NOMO-1 (cell line): Measurements from ENCODE around the gene GPR157.
"Not testable (repeated sequence)": the region's sequence is repeated elsewhere in the genome, so short reads cannot be mapped to it uniquely, and the experiment has no call there.

Source experiments
- DNase-seq, 2 experiments: peaks; one replicate each; lab custom pipeline; 2025; ENCODE audit not compliant: unreplicated experiment in 2 of 2; lab: John Stamatoyannopoulos, UW

Gene GPR157

DNA sequence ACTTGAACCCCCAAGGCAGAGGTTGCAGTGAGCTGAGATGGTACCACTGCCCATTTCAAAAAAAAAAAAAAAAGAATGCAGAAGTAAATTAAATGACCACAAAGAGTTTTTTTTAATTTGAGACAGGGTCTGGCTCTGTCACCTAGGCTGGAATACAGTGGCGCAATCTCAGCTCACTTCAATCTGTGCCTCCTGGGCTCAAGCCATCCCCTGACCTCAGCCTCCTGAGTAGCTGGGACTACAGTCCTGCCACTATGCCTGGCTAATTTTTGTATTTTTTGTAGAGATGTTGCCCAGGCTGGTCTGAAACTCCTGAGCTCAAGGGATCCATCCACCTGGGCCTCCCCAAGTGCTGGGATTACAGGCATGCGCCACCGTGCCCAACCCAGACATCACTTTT is 20.2 kb upstream of the GPR157 start:
- no peak for DNase-seq

DNA sequence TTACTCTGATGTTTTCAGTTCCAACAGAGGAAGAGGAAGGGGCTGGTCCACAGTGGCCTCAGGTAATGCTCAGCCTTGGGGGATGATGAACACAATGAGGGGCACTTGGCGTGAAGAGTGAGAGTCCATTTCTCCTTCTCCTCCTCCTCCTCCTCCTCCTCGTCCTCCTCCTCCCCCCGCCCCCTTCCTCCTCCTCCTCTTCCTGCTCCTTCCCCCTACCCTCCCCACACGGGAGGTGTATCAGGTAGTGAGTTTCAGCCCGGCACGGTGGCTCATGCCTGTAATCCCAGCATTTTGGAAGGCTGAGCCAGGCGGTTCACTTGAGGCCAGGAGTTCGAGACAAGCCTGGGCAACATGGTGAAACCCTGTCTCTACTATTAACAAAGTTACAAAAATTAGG is 17.3 kb upstream of the GPR157 start:
- DNase-seq: no peak

DNA sequence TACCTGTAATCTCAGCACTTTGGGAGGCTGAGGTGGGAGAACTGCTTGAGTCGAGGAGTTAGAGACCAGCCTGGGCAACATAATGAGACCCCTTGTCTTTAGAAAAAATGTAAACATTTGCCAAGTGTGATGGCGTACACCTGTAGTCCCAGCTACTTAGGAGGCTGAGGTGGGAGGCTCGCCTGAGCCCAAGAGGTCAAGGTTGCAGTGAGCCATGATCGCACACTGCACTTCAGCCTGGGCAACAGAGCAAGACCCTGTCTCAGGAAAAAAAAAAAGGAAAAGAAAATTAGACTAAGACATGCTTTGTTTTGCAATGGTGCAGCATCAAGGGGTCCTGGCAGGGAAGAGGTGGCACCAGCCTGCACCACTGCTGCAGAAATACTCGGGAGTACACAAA is 16.8 kb upstream of the GPR157 start:
- no peak for DNase-seq

GRCh38 chr1:9145021-9145668 is 16.2 kb upstream of the GPR157 start:
- DNase-seq: no peak

GRCh38 chr1:9144494-9144893 is 15.6 kb upstream of the GPR157 start:
- DNase-seq: not testable (repeated sequence)

- DNase-seq: peak; percentile 30
Measured at GRCh38 chr1:9143250-9143649, 14.3 kb upstream of the GPR157 start.

- no peak for DNase-seq
Measured at GRCh38 chr1:9139930-9140329, 11.0 kb upstream of the GPR157 start.

DNA sequence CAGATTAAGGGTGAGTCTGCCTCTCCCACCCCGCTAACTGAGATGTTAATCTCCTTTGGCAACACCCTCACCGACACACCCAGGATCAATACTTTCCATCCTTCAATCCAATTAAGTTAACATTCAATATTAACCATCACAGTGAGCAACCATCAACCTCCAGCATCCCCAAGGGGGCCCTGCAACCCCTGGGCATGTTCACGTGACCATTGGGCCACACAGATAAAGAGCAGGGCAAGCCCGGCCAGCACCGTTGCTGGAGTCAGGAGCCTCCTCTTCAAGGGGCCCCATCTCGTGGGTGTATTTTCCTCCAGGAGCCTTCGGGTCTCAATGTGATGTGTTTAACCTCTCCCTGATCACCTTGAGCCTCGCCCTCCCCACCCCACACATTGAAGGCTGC is 8.0 kb upstream of the GPR157 start:
- no peak for DNase-seq

GRCh38 chr1:9135073-9135836 is 6.4 kb upstream of the GPR157 start:
- peak; percentile 48 to 82 for DNase-seq

GRCh38 chr1:9133870-9134585 is 5.1 kb upstream of the GPR157 start:
- DNase-seq: no peak

DNA sequence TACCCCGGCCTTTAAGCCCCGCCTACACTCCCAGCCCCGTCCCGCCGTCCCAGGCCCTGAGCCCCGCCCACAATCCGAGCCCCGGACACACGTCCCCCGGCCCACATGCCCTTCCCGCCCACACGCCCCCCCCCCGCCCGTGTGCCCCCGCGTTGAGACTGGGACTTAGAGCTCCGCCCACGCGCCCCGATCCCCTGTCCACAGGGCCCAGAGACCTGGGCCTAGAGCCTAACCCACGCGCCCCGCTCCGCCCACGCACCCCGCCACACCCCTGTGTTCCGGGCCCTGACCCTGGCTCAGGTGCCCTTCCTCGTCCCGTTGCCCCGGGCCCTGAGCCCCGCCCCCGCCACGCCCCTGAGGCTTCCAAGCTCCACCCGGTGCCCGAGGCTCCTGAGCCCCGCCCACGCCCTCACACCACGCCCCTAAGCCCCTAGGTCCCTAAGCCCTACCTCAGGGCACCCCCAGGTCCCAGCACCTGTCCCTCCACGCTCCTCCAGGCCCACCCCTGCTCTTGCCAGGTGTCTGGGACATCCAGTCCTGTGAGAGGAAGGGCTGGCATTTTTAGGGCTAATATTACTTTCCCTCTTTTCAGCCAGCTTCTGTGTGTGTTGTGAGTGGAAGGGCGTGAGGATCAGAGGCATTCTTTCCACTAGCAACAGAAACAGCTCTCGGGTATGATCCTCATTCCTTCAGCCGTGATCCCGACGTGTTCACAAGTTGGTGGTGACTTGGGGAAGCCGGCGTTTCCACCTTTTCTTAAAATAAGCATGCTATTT is 552 bp upstream of the GPR157 start:
- peak; percentile 44 to 62 for DNase-seq

GRCh38 chr1:9128166-9128519 is 759 bp downstream of the GPR157 start:
- DNase-seq: no peak

GRCh38 chr1:9127395-9128165 is 1.3 kb downstream of the GPR157 start:
- DNase-seq: no peak

DNA sequence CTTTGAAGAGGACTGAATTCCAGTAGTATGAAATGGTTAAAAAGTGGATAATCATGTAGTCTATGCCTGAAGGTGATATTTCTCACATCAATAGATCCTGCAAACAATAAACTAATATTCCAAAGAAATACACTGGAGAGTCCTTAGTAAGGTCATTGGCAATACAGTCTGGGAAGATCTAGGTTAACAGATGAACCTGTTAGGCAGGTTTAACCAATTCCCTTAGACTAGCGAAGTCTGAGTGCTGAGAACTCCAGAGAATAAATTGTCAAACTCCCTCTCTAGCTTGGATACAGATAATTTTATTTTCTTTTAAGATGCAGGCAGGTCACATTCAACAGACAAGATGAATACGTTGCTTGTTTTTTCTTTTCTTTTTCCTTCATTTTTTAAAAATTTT is 2.4 kb downstream of the GPR157 start:
- DNase-seq: no peak

DNA sequence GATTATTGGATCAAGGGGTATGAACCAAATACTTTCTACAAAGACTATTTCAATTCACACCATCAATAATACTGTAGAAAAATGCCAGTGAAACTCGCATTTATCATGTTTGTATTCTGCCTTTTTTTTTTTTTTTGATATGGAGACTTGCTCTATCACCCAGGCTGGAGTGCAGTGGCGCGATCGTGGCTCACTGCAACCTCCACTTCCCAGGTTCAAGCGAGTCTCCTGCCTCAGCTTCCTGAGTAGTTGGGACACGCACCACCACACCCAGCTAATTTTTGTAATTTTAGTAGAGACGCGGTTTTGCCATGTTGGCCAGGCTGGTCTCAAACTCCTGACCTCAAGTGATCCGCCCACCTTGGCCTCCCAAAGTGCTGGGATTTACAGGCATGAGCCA is 3.1 kb downstream of the GPR157 start:
- not testable (repeated sequence) for DNase-seq

DNA sequence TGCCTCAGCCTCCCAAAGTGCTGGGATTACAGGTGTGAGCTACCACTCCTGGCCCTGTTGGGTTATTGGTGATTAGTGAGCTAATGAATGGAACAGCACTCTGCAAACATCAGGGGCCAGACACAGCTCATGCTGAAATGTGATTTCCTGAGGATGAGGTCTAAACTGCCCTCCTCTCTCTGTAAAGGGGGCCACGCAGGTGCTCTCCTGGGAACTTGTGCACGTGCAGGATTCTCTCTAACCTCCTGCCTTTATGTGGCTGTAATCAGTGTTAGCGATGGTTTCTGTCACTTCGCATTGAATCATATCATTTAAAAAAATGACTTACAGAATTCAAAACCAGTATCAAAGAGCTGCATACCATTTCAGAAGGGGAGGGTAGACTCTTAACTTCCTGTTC is 3.6 kb downstream of the GPR157 start:
- DNase-seq: no peak

DNA sequence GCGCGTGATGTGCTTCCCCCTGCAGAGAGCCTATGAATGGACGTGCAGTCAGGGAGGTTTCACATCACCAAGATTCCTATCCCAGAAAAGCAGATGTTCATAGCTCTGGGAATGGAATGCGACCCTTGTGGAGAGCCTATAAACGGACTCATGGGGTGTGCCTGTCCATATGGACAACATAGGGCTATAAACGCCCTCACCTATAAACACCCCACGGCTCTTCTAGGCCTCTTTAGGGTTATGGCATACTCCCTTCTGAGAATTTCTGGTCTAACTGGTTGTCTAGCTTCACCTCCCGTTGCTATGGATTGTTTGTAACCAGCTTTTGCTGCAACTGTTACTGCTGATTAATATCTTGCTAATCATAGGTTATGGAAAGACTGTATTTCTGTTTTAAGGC is 4.5 kb downstream of the GPR157 start:
- not testable (repeated sequence) for DNase-seq

DNA sequence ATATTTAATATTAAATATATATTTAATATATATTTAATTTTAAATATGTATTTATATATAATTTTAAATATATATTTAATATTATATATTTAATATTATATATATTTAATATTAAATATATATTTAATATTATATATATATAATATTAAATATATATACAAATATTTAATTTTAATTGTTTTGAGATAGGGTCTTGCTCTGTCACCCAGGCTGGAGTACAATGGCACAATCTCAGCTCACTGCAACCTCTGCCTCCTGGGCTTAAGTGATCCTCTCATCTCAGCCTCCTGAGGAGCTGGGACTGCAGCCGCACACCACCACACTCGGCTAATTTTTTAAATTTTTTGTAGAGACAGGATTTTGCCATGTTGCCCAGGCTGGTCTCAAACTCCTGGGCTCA is 5.2 kb downstream of the GPR157 start:
- DNase-seq: not testable (repeated sequence)

- DNase-seq: no peak
Measured at GRCh38 chr1:9121496-9122409, 7.1 kb downstream of the GPR157 start.
